Measurements from ENCODE around the gene MCC.

Gene MCC

DNA sequence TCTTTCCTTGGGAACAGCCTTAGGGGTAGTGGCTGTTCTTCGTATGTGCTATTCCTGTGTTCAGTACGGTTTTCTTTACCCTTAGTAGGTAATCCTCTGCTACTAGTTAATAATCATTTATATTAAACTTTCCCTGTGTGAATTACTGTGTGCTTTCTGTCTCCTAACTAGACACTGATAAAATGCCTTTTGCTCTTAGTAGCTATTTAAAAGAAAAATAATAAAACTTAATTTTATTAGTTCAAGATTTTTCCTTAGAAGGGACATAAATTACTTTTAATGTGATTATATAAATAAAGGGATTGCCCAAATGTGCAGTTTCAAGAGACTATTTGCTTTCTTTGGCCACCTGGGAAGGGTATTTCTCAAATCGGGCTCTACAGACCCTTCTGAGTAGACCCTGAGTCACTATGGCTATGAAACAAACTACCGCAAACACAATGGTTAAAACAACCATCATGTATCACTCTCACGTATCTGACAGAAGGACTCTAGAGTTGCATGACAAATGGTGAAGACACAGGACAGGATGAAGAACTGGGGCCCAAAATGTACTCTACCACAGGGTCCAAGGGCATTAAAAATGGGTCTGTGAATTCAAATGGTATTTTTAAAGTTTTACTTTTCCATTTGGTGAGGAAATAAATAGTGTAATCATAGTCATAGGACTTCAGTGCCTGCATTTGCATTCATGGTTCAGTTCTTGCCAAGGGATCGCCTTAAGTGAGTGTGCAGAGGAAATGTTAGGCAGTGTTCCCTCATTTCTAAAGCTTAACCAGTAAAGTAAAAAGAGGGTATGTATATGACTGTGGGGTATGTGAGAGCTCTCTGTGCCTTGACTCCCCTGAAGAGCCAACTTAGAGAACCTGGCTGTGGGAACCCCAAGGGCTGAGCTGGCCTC is 150.5 kb downstream of the MCC start:
- no peak overlapping the region for H3K9ac ChIP-seq (ENCODE audit: low read depth, low read length)
- no peaks in the 10 kb centered on the region for H3K27me3 ChIP-seq (ENCODE audit: insufficient read depth, low read length)
- no peak overlapping the region for H3K27ac ChIP-seq (ENCODE audit: low read length)
- peaks cover 3% of the 10 kb centered on the region; the same call in 1 of the 2 replicates for H3K4me1 ChIP-seq (ENCODE audit: insufficient read depth, low read length)
- H3K36me3 ChIP-seq (ENCODE audit: insufficient read depth, low read depth, low read length), result no peaks in the 10 kb centered on the region
- H3K9me3 ChIP-seq (ENCODE audit: insufficient read depth, low read depth, low read length), result no peaks in the 10 kb centered on the region
- H3K4me3 ChIP-seq (ENCODE audit: low read length), result no peak overlapping the region

GRCh38 chr5:113336975-113337374 is 151.3 kb downstream of the MCC start:
- Histone ChIP-seq H3K36me3 (ENCODE audit: insufficient read depth, low read depth, low read length) (no peaks in the 10 kb centered on the region), H3K4me3 (ENCODE audit: low read length) (no peak overlapping the region), H3K4me1 (ENCODE audit: insufficient read depth, low read length) (peaks cover 3% of the 10 kb centered on the region; the same call in 1 of the 2 replicates), H3K27ac (ENCODE audit: low read length) (no peak overlapping the region), H3K9me3 (ENCODE audit: insufficient read depth, low read depth, low read length) (no peaks in the 10 kb centered on the region), H3K27me3 (ENCODE audit: insufficient read depth, low read length) (no peaks in the 10 kb centered on the region), H3K9ac (ENCODE audit: low read depth, low read length) (no peak overlapping the region)

DNA sequence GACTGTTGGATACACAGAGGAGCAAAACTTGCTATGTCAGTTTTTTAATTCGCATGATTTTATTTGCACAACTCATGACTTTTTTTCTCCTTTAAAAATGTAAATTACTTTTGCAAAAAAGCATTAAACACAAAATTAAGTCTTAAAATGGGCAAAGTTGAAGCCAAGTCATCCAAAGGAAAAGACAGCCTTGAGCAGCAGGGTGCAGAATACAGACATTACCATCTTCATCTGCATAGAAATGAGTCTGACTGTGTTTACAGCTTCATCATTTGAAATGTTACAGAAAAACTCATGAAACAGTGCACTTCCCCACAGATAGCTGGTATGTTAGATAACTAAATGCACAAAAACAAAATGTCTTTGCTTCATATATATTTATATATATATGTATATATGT is 154.8 kb downstream of the MCC start:
- H3K9ac ChIP-seq (ENCODE audit: low read depth, low read length), result no peak overlapping the region
- H3K27ac ChIP-seq (ENCODE audit: low read length), result no peak overlapping the region
- H3K4me1 ChIP-seq (ENCODE audit: insufficient read depth, low read length), result peaks cover 3% of the 10 kb centered on the region; the same call in 1 of the 2 replicates
- H3K9me3 ChIP-seq (ENCODE audit: insufficient read depth, low read depth, low read length), result no peaks in the 10 kb centered on the region
- no peaks in the 10 kb centered on the region for H3K36me3 ChIP-seq (ENCODE audit: insufficient read depth, low read depth, low read length)
- no peaks in the 10 kb centered on the region for H3K27me3 ChIP-seq (ENCODE audit: insufficient read depth, low read length)
- no peak overlapping the region for H3K4me3 ChIP-seq (ENCODE audit: low read length)

GRCh38 chr5:113331209-113331551 is 157.1 kb downstream of the MCC start:
- H3K9me3 ChIP-seq (ENCODE audit: insufficient read depth, low read depth, low read length), result no peaks in the 10 kb centered on the region
- H3K4me1 ChIP-seq (ENCODE audit: insufficient read depth, low read length), result peaks cover 3% of the 10 kb centered on the region; the same call in 1 of the 2 replicates
- no peaks in the 10 kb centered on the region for H3K36me3 ChIP-seq (ENCODE audit: insufficient read depth, low read depth, low read length)
- H3K4me3 ChIP-seq (ENCODE audit: low read length), result no peak overlapping the region
- no peaks in the 10 kb centered on the region for H3K27me3 ChIP-seq (ENCODE audit: insufficient read depth, low read length)
- H3K9ac ChIP-seq (ENCODE audit: low read depth, low read length), result no peak overlapping the region
- H3K27ac ChIP-seq (ENCODE audit: low read length), result no peak overlapping the region

DNA sequence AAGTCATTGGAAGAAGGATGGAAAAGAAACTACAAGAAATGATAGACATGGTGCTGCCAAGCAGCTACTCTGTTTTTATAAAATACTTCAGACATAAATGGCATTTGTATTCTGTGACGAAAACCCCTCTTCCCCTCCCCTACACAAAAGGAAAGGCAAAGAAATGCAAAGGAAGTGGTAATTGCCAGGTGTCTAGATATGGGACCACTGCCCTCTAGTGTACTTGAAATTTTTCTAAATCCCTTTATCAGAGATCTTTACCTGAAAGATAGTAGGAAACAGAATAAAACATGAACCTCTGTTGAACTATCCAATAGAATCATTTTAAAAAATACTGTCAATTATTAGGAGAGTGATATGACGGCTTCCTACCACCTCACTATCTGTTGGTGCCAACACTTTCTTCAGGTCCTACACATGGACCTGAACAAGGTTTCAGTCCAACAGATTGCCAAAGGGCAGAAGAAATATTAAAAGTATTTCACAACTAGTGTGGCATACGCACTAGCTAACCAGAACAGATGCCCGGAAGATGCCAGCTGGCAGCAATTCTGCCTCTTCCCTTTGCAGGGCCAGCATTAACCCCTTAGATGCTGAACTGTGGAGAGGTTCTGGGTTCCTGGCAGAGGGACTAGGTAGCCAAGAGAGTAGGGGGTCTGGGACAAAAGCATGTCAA is 157.6 kb downstream of the MCC start:
- H3K4me1 ChIP-seq (ENCODE audit: insufficient read depth, low read length), result peaks cover 3% of the 10 kb centered on the region; the same call in 1 of the 2 replicates
- no peak overlapping the region for H3K27ac ChIP-seq (ENCODE audit: low read length)
- no peak overlapping the region for H3K9ac ChIP-seq (ENCODE audit: low read depth, low read length)
- H3K36me3 ChIP-seq (ENCODE audit: insufficient read depth, low read depth, low read length), result no peaks in the 10 kb centered on the region
- H3K4me3 ChIP-seq (ENCODE audit: low read length), result no peak overlapping the region
- no peaks in the 10 kb centered on the region for H3K27me3 ChIP-seq (ENCODE audit: insufficient read depth, low read length)
- no peaks in the 10 kb centered on the region for H3K9me3 ChIP-seq (ENCODE audit: insufficient read depth, low read depth, low read length)

DNA sequence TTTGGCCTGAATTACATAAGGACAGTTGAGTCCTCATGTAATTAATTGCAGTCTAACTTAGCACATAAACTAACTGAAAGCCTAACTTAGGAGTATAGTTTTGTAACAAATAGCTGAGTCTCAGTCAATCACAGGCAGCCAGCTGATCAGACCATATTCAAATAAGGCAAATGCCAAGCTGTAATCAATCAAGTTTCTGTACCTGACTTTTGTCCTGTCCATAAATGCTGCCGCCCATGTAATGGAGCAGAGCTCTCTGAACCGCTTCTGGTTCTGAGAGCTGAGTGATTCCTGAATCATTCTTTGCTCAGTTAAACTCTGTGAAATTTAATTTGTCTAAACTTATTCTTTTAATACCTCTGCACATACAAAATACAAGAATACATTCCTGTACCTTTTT is 158.3 kb downstream of the MCC start:
- H3K27me3 ChIP-seq (ENCODE audit: insufficient read depth, low read length), result no peaks in the 10 kb centered on the region
- H3K9ac ChIP-seq (ENCODE audit: low read depth, low read length), result no peak overlapping the region
- no peaks in the 10 kb centered on the region for H3K36me3 ChIP-seq (ENCODE audit: insufficient read depth, low read depth, low read length)
- H3K9me3 ChIP-seq (ENCODE audit: insufficient read depth, low read depth, low read length), result no peaks in the 10 kb centered on the region
- H3K27ac ChIP-seq (ENCODE audit: low read length), result no peak overlapping the region
- H3K4me3 ChIP-seq (ENCODE audit: low read length), result no peak overlapping the region
- H3K4me1 ChIP-seq (ENCODE audit: insufficient read depth, low read length), result peaks cover 3% of the 10 kb centered on the region; the same call in 1 of the 2 replicates

DNA sequence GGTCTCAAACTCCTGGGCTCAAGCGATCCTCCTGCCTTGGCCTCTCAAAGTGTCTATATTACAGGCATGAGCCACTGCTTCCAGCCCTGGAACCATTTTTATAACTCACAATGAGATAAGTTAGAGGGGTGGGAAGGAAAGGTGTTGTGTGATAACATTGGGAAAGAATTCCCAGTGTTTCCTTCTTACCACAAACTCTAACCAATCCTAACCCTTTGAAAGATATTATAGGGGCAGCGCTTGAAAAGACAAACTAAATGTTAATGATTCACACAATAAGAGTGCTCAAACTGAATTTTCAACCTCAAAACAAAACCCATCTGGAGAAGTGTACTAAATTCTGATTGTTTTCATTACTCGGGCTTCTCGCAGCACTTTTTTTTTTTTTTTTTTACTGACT is 163.2 kb downstream of the MCC start:
- H3K4me1 ChIP-seq (ENCODE audit: insufficient read depth, low read length), result no peaks in the 10 kb centered on the region; the same call in 1 of the 2 replicates
- no peaks in the 10 kb centered on the region for H3K9me3 ChIP-seq (ENCODE audit: insufficient read depth, low read depth, low read length)
- H3K4me3 ChIP-seq (ENCODE audit: low read length), result no peak overlapping the region
- no peak overlapping the region for H3K27ac ChIP-seq (ENCODE audit: low read length)
- H3K27me3 ChIP-seq (ENCODE audit: insufficient read depth, low read length), result no peaks in the 10 kb centered on the region
- no peaks in the 10 kb centered on the region for H3K36me3 ChIP-seq (ENCODE audit: insufficient read depth, low read depth, low read length)
- no peak overlapping the region for H3K9ac ChIP-seq (ENCODE audit: low read depth, low read length)

GRCh38 chr5:113321276-113321675 is 167.0 kb downstream of the MCC start:
- H3K36me3 ChIP-seq (ENCODE audit: insufficient read depth, low read depth, low read length), result no peaks in the 10 kb centered on the region
- no peaks in the 10 kb centered on the region; the same call in 1 of the 2 replicates for H3K4me1 ChIP-seq (ENCODE audit: insufficient read depth, low read length)
- no peaks in the 10 kb centered on the region for H3K9me3 ChIP-seq (ENCODE audit: insufficient read depth, low read depth, low read length)
- no peaks in the 10 kb centered on the region for H3K27me3 ChIP-seq (ENCODE audit: insufficient read depth, low read length)
- H3K9ac ChIP-seq (ENCODE audit: low read depth, low read length), result no peak overlapping the region
- no peak overlapping the region for H3K4me3 ChIP-seq (ENCODE audit: low read length)
- H3K27ac ChIP-seq (ENCODE audit: low read length), result no peak overlapping the region

DNA sequence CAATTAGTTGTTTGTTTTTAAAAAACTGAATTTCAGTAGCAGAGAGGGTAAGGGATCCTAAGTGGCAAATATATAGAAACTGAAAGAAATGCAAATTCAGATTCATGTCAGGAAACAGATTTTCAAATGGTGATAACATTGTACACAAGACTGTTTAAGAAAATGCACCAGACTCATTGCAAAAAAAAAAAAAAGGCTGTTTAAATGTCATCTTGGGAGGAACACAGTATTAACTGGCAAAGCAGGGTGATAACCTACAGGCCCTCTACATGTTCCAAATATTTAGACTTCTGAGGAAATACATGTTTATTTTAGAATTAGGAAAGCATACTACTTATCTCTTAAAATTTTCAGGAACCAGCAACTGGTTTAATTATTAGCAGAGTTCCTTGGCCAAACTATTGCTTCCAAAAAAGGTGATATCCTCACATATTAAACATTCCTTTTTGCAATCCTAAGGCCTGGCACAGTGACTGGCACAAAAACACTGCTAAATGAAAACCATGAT is 167.9 kb downstream of the MCC start:
- no peak overlapping the region for H3K9ac ChIP-seq (ENCODE audit: low read depth, low read length)
- no peaks in the 10 kb centered on the region for H3K36me3 ChIP-seq (ENCODE audit: insufficient read depth, low read depth, low read length)
- no peaks in the 10 kb centered on the region for H3K9me3 ChIP-seq (ENCODE audit: insufficient read depth, low read depth, low read length)
- H3K27me3 ChIP-seq (ENCODE audit: insufficient read depth, low read length), result no peaks in the 10 kb centered on the region
- no peak overlapping the region for H3K4me3 ChIP-seq (ENCODE audit: low read length)
- no peak overlapping the region for H3K27ac ChIP-seq (ENCODE audit: low read length)
- H3K4me1 ChIP-seq (ENCODE audit: insufficient read depth, low read length), result no peaks in the 10 kb centered on the region; the same call in 1 of the 2 replicates

- H3K4me3 ChIP-seq (ENCODE audit: low read length), result no peak overlapping the region
- no peaks in the 10 kb centered on the region for H3K27me3 ChIP-seq (ENCODE audit: insufficient read depth, low read length)
- H3K27ac ChIP-seq (ENCODE audit: low read length), result no peak overlapping the region
- no peaks in the 10 kb centered on the region for H3K9me3 ChIP-seq (ENCODE audit: insufficient read depth, low read depth, low read length)
- no peak overlapping the region for H3K9ac ChIP-seq (ENCODE audit: low read depth, low read length)
- no peaks in the 10 kb centered on the region; the same call in 1 of the 2 replicates for H3K4me1 ChIP-seq (ENCODE audit: insufficient read depth, low read length)
- H3K36me3 ChIP-seq (ENCODE audit: insufficient read depth, low read depth, low read length), result no peaks in the 10 kb centered on the region
These were observed 168.8 kb downstream of the MCC start for GRCh38 chr5:113319256-113320053.

DNA sequence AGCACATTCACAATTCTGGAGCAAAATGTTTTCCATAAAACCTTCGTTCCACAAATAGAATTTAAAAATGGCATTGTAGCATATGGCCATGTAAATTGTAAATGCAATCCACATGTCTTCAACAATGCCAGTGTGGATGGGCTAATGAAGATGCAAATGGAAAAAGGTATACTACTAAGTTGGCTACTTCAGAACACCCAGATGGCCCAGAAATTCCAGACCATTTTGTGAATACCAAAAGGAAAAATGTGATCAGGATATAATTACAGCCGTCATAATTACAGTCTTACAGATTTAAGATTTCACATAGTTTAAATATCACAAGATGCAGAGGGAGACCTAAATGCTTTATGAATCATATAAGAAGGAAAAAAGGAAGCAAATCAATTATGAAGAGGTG is 170.6 kb downstream of the MCC start:
- no peaks in the 10 kb centered on the region for H3K36me3 ChIP-seq (ENCODE audit: insufficient read depth, low read depth, low read length)
- H3K4me1 ChIP-seq (ENCODE audit: insufficient read depth, low read length), result no peaks in the 10 kb centered on the region; the same call in 1 of the 2 replicates
- H3K27ac ChIP-seq (ENCODE audit: low read length), result no peak overlapping the region
- no peak overlapping the region for H3K4me3 ChIP-seq (ENCODE audit: low read length)
- no peaks in the 10 kb centered on the region for H3K9me3 ChIP-seq (ENCODE audit: insufficient read depth, low read depth, low read length)
- H3K9ac ChIP-seq (ENCODE audit: low read depth, low read length), result no peak overlapping the region
- H3K27me3 ChIP-seq (ENCODE audit: insufficient read depth, low read length), result no peaks in the 10 kb centered on the region
